ENCODE results near the gene THBD.

Gene THBD, protein sequence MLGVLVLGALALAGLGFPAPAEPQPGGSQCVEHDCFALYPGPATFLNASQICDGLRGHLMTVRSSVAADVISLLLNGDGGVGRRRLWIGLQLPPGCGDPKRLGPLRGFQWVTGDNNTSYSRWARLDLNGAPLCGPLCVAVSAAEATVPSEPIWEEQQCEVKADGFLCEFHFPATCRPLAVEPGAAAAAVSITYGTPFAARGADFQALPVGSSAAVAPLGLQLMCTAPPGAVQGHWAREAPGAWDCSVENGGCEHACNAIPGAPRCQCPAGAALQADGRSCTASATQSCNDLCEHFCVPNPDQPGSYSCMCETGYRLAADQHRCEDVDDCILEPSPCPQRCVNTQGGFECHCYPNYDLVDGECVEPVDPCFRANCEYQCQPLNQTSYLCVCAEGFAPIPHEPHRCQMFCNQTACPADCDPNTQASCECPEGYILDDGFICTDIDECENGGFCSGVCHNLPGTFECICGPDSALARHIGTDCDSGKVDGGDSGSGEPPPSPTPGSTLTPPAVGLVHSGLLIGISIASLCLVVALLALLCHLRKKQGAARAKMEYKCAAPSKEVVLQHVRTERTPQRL

DNA sequence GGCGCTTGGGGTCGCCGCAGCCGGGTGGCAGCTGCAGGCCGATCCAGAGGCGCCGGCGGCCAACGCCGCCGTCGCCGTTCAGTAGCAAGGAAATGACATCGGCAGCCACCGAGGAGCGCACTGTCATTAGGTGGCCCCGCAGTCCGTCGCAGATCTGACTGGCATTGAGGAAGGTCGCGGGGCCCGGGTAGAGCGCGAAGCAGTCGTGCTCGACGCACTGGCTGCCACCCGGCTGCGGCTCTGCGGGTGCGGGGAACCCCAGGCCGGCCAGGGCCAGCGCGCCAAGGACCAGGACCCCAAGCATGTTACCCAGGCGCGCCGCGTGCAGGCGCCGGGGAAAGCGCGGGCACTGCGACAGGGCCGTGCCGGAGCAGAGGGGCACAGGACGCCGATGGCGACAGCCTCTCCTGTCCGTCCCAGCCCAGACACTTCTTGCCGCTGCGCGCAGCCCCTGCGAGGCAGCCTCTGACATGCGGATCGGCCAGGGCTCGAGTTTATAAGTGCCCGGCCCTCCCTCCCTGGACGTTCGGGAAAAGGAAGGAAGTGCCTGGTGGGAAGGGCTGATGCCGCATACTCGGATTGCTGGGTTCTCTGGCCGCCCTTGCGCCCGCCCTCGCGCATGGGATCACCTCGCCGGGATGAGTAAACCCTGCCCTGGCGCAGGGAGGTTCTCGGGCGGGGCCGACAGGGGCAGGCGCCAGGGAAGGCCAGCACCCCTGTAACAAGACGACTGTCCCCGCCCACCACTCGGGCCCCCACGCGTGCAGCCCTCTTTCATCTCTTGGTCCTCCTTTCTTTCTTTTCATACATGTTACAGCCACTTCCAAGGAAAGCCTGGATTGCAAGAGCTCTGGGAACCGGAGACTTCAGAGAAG is at the start of gene THBD:
TSS of gene THBD (minus strand) at position 472 of the 875 bp plus-strand sequence. CDS start at position 304, 168 bp downstream.
- DNase-seq: peak; percentile 82

DNA sequence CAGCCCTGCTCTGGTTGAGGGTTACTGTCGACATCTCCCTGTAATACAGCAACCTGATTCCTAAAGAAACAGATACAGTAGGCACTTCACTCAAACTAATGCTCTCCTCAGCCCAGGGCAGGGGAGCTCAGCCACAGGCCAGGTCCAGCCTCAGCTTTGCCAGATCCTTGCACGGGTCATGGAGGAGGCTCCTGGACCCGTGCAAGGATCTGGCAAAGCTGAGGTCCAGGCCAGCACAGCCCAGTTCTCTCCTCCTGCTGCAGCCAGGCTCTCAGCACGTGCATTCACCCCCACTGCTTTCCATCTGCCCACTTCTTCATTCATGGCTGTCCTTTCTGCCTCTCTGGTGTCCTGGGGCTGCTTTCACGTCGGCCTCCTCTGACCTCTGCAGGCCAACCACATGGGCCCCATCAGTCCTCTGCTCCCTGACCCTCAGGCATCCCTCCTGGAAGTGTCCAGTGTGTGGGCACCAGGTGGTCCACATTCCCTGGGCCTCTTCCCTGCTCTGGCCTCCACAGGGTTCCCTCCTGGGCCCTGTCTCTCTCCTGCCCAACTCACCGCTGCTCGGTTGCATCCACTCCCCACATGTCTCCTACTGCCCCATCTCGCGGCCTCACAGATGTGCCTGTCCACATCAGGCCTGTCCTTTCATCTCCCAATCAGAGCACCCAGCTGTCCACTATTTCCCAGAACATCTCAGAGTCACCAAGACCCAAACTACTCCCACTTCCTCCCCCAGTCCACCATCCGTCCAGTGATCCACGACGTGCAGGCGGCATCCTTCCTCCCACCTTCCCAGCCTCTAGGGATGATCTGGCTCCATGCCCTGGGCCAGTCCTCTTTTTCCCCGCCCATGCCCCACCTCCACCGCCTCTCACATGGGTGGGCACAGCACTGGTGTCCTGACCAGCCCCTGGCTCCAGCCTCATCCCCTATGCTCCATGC is 48.4 kb upstream of the THBD start:
- peak; percentile 35 for DNase-seq

DNA sequence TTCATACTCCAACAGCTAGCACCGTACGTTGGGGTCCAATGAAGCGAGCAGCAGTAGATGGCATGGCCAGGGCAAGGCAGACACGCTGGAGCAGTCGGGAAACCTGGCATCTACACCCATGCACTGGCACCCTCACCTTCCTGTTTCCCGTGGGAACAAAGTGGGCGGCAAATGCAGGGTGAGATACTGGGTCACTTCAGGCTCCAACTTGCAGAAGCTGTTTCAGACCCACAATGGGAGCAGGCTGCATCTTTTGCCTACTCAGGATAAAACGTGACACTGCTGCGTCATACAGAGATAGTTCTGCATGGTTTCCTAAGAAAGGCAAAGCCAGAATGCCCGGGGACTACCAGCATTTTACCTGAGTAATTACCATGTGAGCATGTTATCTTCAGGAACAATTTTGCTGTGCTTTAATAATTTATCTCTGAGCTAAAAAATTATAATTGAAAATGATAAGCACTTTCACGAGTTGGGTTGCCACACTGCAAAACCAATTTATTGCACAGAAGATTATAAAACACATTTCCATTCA is 47.6 kb upstream of the THBD start:
- DNase-seq: no peak

DNA sequence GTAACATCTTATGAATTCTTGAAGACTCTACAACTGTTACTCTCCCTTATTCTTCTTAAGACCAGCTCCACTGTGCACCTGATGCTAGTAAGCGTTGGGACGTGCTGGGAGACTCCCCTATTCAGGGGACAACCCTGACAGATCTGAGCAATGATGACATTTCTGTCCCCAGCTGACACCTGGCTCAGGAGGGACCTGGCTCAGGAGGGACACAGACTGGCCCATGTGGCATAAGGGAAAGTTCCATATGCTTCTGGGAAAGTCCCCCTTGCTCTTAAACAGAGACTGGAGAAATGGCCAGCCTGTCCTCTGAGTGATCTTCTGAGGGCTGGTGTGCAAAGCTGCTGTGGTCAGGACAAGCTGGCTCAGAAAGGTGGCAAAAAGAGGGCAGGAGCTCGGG is 46.6 kb upstream of the THBD start:
- no peak for DNase-seq

DNA sequence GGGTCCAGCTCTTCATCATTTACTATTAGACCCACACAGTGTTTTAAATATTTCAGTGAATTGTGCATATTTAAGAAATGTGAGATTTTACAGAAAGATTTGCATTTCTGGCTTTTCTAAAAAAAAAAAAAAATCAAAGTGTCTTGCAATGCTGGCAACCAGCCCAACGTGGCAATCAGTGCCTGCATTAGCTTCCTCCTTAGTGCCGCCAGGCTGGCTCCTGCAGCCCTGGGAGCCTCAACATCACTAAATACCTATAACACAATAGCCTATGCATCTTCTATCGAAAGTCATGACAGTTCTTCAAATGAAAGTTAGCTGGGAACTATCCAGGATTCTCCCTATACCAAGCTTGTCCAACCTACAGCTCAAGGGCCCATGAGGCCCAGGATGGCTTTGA is 46.0 kb upstream of the THBD start:
- no peak for DNase-seq

DNA sequence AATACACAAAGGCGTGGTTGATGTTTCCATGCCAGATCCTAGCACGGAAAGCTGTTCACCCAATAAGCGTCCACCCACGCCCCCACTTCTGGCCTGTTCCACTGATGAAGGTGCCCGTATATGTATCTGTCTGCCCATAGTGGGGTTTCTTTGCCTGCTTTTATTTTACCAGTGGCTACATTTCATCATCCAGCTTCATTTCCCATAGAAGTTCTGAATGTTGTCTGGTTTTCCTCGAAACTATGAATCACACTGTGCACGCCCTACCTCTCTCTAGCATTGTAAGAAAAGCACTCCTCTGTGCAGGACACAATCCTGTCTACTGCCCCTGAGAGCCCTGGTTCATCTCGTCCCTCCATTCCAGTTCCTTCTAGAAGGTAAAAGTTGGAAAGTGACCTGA is 45.5 kb upstream of the THBD start:
- DNase-seq: peak; percentile 36

DNA sequence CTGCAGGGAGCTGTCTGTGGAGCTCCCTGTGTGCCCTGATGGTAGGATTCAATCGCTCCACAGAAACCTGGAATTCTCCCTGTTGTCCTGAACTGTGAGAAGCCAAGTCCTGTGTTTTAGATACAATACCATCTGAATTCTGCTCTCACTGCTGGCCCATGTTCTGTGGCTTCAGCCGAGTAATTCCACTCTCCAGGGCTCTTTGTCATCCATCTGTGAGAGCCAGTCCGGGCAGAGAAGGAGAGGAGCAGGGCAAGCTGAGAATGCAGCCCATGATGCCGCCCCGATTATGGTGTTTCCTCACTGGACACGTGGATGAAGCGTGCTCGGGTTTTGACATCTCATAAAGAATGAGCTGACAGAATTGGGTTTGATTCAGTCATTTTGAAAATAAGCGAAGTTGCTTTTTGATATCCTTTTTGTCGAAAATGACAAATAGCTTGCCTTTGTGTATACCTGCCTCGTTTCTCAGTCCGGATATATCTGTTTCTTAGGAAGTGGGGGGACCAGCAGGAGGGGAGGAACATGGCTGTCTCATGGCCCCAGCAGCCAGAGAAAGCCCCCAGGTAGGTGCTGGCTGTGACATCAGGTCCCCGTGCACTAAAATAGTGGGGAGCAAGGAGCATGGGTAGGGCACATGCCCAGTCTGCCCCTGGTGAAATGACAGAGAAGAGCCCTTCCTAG is 44.9 kb upstream of the THBD start:
- DNase-seq: no peak

DNA sequence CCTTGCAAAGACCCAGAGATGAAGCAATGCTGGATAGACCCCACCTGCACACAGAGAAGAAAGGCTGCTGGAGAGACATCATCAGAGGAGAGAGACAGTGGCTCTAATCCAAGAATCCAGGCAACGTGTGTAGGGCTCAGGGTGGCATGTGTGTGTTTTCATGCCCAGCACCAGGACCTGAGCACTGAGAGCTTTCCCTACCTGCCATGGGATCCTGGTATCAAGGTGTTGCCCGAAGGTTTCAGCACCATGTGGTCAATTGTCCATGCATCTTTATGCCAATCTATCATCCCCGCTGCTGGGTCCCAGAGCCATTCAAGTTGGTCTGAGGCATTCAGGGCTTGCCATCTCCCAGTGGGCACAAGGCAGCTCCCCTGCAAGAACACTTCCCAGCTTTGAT is 44.1 kb upstream of the THBD start:
- no peak for DNase-seq

DNA sequence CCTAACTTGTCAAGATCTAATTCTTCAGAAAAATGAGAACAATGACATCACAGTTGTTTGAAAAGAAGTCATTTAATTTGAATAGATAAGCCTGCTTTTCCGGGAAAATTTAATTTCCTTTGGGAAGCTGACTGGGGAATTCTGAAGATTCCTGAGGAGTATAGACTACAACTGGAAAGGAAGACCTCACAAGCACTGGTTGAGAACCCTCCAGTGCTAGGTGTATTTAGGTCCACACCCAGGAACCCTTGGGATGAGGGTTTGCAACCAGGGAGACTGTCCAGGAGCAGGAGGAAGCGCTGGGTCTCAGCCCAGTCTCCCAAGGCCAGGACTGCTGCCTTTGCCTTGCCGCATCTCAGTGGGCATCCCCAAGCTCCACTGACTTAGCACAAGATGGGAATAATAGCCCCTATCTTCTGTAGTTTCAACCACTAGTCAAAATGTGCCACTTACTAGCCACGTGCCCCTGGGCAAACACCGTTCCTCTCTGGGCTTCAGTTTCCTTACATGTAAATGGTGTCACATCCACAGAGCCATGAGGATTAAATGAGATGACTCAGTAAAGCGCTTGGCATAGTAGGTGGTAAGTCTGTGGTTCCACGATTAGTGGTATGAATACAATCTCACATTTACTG is 43.5 kb upstream of the THBD start:
- no peak for DNase-seq

DNA sequence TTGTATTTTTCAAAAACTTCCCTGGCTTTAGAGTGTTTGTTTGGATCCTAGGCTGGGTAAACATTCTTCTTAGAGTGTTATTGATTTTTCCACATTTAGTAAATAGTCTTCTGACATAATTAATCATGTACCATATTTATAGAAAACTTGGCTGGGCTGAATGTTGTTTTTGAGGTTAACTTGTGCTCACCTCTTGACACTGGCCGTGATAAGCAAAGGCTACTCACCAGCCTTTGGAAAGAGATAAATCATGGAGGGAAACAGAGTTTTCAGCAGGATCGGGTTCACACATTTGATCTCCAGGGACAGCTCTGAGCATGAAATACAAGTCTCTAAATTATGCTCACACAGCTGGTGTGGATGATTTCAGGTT is 42.9 kb upstream of the THBD start:
- no peak for DNase-seq

DNA sequence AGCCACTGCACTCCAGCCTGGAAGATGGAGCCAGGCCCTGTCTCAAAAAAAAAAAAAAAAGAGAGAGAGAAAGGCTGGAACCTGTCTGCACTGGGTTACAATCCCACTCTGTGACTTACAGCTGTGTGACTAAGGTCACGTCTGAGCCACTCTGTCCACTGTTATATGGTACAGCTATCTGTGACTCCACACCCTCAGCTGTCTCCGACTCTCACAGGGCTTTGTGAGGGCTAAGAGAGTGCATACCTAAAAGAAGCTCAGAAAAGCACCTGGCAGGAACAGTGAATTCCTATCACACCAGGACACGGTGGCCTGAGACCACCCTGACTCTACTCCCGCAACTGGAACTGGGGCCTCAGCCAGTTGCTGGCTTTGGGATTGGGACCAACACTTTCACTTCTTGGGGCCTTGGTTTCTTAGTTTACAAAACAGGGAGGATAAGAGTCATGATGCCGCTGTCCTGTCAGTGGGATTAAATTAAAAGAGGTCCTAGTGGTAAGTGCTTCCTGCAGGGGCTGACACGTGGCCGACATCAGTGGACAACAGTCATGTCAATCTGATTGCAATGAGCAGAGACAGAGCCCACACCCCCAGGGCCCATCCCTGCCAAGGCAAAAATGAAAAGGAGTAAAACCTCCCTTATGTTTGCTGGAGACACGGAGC is 42.4 kb upstream of the THBD start:
- no peak for DNase-seq

DNA sequence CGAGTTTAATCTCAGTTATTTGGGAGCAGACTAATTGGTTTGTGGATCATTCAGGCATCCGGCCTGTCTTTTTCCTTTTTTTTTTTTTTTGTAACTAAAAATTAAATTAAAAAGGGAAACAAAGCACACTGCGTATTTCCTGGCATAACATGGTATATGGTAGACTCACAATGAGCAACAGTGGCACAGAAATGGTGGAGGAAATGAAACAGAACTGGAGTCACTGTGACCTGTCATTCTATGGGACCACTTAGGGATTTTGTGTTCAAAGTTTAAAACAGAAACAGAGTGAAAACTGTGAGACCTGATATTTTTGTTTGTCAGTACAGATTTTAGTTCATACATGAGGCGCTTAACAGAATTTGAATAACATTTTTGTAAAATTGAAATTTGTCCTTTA is 41.4 kb upstream of the THBD start:
- DNase-seq: peak; percentile 31

DNA sequence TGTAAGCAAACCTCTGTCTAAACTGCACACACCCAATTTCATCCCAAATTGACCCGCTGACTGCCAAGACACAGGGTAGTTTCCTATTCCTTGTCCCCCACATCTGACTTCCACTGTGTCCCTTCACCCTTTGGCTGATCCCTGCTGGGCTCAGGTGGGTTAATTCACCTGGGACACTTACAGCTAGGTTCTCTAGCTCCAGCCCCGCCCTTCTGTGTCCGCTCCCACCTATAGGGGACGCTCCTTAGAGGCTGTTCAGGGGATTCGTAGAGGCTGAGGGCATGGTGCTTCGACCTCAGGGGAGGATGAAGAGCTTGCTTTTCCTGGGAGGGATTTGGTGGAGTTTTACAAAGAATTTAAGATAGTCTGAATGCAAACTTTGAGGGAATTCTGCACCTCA is 40.7 kb upstream of the THBD start:
- no peak for DNase-seq

DNA sequence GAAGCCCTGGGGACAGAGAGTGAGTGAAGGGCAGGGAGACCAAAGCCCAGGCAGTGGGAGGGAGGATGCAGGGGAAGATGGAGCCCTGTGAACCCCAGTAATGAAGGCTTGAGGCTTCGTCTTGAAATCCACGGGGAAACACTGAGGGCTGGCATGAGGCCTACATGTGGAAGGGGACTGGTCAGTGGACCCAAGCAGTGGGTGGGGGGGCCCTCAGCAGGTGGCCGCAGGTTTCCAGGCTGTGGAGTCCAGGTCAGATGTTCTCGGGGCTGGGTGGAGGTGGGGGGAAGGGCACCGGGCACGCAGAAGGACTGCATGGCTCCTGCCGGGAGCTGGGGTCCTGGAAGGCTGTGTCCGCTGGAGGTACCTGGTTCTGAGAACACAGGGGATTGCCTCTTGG is 39.4 kb upstream of the THBD start:
- DNase-seq: no peak

DNA sequence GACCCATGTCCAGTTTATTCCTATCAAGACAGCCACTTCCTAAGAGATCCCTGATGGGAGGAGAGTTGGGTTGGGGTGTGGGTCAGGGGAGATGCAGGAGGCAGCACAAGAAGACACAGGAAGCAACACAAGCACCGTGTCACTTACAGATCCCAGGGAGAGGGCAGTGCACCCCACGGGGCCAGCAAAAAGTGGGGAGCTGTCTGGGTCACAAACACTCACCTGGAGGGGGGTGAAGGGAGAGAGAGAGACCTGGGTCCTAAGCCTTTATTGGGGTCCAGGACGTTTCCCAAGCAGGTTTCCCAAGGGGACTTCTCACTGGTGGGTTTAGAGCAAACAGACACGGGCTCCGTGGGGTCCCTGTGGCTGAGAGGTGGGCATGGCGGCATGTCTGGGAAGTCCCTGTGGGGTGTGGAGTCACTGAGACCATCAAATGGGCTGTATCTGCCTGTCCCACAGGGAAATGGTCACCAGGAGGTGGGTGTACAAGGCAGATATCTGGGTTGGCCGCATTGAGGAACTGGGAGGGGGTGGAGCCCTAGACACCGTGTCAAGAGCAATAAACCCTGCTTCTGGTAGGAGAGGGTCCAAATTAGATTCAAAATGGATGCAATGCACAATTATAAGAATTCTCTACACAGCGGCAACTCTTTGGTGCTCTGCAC is 38.2 kb upstream of the THBD start:
- peak; percentile 55 for DNase-seq

DNA sequence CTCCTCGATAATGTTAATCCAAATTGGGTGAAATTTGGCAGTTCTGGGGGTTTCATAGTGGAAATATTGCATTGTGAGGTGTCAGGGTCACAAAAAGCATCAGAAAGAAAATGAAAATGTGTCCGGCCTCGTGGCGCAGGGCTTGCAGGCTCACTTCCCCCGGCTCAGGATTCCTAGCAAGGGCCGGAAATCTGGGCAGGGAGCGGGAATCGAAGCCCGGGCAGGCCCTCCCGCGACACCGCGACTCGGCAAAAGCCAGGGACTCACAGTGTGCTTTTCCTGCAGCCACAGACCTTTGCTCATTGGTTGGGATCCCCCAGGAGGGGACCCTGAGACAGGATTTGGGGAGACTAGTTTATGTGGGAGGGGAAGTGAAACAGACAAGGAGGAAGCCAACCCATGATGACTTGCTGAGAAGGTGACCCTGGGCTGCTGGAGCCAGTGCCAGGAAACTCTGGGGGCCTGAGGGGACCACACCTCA is 37.5 kb upstream of the THBD start:
- peak; percentile 87 for DNase-seq

DNA sequence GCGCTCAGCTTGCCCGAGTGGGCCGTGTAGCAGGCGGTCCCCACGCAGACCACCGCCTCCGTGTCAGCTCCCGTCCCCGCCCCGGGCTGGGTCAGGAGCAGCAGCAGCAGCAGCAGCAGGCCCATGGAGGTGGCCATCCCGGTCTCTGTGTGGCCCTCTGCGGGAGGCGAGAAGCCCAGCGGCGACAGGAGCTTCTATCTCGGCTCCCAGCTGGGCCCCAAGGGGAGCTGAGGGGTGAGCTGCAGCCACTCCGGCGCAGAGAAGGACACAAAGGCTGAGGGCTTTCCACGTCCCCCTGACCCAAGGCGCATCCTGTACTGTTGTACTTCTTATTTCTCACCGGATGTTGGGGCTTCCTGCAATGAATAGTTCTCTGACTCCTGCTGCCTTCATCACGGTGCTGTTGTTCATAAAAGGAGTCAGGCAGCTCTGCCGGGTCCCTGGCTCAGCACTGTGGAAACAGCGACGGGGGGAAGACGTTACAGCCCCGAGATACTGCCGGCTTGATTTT is 36.6 kb upstream of the THBD start, which contains the start of gene CD93:
TSS of gene CD93 (minus strand) at position 269 of the 511 bp plus-strand sequence. CDS start at position 137, 132 bp downstream.
- no peak for DNase-seq

DNA sequence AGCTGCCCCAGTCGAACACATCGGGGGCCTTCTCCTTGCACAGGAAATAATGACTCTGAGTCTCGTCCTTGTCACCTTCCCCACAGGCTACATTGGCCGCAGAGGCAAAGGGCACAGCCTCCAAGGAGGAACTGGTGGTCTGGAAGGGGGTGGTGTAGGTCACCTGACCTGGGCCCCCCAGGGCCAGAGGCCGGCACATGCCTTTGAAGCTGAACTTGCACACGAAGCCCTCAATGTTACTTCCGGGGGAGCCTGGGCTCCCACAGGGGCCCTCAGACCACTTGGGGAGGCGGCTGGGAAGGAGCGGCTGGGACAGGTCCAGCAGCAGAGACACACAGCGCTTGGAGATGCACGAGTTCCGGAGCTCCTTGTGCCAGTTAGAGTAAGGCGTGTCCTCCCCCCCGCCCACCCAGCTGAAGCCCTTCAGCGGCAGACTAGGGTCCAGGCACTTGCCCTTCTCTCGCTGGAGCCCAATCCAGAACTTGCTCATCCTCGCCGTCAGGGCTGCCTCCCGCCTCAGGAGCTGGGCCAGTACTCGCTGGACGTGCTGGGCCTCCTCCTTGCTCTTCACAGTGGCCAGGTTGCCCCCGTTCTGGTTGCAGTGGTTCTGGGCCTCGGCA is 36.1 kb upstream of the THBD start:
- no peak for DNase-seq

DNA sequence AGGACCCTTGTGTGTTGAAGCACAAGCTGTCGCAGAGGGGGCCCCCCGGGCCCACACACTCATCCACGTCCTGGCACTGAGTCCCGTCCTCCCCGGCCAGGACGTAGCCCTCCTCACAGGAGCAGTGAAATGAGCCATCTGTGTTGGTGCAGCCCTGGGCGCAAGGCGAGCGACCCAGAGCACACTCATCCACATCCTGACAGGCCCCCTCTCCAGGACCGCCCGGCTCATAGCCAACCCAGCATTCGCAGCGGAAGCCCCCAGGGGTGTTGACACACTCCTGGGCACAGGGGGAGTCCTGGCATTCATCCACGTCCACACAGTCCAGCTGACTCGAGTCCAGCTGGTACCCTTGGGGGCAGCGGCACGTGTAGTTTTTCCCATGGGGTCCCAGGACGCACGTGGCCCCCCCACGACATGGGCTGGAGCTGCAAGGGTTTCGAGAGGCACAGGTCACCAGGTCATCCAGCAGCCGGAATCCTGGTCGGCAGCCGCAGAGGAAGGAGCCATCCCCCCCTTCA is 35.4 kb upstream of the THBD start:
- DNase-seq: no peak
